ENCODE results near the gene GPR160.

GRCh38 chr3:170089862-170090600, 52.2 kb downstream of the GPR160 start:
- TF ChIP-seq CTCF (conservative IDR thresholded peaks at IDR 0.05; ENCODE audit: low read length) (no peak), EZH2phosphoT487 (IDR thresholded peaks at IDR 0.05; ENCODE audit: borderline replicate concordance) (no peak)

Data from Loucy (cell line).